Dedifferentiated amniotic fluid mesenchymal stem cell (primary cell): ENCODE data around the gene TSC22D3.

Experiments
- DNase-seq: peaks from one replicate; pipeline ENCODE4 v3.0.0-alpha.2; 2016; ENCODE audit errors: extremely low spot score

TSC22D3 gene

DNA sequence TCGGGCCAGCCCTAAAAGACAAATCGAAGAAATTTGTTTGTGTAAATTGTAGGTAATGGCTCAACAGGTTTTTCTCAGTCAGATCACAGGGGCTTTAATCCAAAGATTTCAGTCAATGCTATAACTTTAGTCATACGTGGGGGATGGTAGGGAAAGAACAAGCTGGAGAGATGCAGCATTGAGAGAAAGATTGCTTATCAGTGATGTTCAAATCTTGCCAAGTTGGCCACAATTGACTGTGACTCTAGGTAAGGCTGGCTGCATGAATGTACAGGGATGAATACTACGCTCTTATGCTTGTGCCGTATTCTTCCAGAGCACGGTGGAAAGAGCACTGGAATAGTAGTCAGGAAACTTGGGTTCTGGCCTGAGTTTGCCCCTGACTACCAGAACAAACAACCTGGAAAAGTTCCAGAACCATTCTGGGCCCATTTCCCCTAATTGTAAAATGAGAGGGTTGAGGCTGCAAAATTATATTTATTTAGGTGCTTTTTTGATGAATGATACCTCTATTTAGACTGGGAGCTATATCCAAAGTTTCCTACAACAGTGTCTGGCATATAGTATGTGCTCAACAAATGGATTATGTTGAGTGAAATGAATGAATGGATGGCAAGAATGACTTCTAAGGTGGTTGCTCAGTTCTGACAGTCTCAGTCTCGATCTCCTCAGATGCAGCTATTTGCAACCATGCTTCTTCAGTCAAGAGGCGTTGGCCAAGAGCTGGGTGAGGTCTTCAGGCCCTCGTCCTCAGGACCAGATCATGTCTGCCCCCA is 44.4 kb downstream of the TSC22D3 start:
- DNase-seq, result no peak

DNA sequence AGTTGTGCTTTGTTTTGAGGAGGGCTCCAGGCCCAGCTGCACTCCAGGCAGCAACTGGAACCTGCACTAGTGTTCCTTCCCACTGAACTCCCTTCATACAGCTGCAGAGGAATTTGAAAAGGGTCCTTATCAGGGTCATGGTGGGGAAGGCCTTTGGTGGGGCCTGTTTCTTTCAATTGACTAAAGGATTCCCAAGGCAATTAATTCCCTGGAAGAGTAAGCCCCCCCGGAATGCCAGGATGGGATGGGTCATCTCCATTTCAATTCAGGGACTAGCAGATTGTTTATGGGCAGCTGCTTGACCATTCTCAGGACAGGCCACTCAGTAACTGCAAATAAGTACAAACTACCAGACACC is 45.3 kb downstream of the TSC22D3 start:
- no peak for DNase-seq

- DNase-seq, result no peak
Observed at GRCh38 chrX:107729558-107730297, 45.9 kb downstream of the TSC22D3 start.

GRCh38 chrX:107728371-107729099 is 47.1 kb downstream of the TSC22D3 start:
- DNase-seq, result no peak

- no peak for DNase-seq
Observed at GRCh38 chrX:107726816-107727534, 48.6 kb downstream of the TSC22D3 start.

DNA sequence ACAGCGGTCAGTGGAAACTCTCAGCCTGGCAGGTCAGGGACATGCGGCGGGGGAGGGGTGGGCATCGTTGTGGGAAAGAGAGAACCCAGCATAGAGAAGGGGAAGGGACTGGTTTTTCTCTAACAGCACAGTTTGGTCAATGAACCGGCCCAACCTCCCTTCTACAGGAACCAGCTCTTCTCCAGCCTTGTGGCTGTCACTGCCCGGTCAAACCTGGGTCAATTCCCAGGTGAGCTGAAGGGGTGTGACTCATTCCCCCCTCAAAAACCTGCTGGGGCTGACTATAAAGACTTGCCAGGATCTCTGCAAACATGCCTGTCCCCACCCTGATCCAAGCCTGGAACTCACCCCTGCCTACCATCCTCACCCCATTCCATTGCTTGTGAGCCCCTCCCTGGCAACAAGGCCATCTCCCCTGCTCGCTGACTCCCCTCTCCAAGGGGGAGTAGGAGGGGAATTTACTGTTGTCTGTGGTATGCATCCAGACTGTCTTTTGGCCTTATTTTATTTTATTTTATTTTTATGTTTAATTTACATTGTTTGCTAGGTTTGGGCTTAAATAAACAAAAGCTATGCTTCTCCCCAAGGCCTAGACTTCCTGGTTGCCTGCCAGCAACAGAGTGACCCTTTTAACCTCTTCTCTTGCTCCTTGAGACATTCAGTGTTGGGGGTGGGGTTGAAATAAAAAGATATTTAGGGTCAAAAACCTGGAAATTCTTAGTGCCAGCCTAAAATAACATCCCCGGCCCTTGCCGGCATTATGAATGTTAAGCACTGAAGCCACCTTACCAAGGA is 49.6 kb downstream of the TSC22D3 start:
- DNase-seq, result no peak

DNA sequence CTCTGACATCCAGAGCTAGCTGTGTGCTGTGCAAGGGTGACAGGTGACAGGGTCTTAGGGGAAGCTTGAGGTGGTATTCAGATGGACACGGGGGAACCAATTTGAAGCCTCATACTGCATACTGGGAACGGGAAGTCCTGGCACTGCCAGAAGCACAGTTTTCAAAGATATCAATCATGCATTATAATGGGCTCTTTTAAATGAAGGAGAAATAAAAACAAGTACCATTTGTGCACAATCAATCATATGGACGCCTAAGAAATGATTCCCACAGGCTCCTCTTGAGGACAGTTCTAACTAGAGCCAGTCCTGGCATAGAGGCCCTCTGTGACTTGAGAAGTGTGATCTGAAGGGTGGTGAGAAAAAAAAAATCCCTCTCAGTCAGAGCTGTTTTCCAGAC is 50.9 kb downstream of the TSC22D3 start:
- no peak for DNase-seq

DNA sequence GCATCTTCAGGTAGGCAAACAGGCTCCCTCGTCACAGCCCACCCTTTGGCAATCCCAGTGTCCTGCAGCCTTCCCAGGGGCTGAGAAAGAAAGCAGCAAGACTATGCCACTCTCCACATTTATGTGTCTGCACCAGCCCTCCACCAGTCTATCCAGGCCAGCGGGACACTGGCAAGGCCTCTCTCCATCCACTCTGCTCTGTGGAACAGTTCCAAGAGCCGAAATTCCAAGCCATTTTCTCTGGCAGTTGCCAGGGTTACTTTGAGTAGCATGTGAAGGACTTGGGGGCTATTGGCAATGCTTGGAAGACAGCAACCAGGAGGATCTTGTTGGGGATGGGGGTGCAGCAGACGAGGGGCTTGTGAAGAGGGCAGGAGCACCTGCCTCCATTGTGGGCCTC is 52.1 kb downstream of the TSC22D3 start:
- DNase-seq, result no peak

DNA sequence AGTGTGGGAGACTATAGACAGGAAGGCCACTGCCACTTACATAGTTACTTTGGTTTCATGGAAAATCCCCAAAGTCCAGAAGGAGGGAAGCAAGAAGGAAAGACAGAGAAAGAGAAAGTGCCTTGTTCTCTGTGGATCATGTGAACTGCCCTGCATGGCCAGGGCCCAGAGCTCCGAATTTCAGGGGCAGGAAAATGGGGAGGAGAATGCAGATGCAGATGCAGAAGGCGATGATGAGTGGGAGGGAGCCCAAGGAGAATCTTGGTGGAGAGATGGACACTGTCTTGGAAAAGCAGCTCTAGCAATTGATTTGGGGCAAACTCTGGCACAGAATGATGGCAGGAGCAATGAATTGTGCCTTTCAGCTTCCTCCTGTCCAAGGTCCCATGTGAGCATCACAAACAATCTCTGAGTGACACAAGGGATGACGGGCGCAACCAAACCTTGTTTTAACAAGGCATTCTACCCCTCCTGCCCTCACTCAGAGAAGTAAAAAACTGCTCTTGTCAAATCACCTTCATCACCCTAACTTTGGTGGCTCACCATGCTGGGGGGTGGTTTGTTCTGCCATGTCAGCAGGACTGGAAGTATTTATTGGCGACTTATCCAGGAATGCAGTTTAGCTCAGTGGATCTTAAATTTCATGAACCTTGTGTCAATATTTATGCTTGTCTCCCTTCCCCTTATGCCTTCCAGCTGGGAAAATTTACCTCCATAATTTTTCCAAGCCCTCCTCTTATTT is 53.5 kb downstream of the TSC22D3 start:
- DNase-seq, result no peak

- DNase-seq, result no peak
Observed at GRCh38 chrX:107721318-107721717, 54.3 kb downstream of the TSC22D3 start.

GRCh38 chrX:107718156-107718621 is 57.4 kb downstream of the TSC22D3 start:
- DNase-seq, result peak; percentile 86

GRCh38 chrX:107716816-107717700 is 58.5 kb downstream of the TSC22D3 start:
- peak; percentile 78 for DNase-seq

DNA sequence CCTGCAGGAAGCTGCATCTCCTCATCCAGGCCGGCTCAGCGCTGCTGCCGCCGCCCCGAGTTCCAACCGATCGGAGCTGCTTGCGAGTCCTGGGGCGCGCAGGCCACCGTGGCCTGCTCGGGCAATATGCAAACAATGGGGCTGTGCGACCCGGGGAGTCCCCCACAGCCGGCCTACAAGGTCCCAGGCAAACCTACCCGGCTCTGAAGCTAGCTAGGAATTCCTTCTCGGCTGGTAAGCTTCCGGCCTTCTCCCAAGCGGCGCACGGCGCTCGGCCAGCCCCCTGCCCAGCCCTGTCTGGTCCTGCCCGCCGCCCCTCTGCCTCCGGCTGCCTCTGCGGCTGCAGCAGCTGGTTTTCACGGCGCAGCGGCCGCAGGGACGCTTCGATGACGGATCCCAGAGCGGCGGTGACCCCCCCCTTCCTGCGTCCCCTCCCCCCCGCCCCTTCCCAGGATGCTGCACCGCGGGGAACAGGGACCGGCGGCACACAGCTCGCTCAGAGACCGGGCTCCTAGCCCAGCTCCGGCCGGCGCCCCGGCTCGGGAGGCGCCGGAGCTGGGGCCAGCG is 59.4 kb downstream of the TSC22D3 start:
- no peak for DNase-seq

DNA sequence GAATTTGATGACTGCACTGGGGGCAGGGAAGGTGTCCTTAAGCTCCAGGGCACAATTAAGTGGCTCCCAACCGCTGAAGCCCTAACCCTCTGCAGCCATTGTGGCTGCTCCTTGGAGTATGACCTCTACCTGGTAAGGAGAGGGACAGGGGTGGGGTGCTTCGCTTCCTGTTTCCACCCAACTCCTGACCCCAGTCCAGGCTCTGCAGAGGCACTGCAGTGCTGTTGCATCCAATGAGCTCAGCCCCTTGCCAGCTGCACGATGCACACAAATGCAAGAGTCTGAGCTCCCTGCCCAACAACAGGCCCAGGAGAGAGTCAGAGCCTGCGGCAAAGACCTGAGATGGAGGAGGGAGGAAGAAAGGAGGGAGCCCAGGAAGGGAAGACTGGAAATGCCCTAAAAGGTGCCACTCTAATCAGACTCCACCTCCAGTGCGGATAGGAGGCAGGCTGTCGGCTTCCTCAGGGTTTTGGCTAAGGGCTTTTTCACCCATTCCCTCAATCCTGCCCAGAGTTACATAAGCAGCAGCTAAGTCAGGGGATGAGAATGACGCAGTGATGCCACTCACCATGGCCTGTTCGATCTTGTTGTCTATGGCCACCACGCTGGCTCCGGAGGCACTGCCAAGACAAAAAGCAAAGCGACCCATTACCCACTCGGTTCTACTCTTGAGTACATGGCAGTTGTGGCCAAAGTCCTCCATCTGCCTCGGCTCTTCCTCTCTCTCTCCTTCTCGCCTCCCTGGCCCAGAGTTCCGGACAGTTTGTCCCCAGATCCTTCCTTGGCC is 60.1 kb downstream of the TSC22D3 start:
- DNase-seq, result no peak

GRCh38 chrX:107714206-107714891 is 61.2 kb downstream of the TSC22D3 start:
- DNase-seq, result no peak

DNA sequence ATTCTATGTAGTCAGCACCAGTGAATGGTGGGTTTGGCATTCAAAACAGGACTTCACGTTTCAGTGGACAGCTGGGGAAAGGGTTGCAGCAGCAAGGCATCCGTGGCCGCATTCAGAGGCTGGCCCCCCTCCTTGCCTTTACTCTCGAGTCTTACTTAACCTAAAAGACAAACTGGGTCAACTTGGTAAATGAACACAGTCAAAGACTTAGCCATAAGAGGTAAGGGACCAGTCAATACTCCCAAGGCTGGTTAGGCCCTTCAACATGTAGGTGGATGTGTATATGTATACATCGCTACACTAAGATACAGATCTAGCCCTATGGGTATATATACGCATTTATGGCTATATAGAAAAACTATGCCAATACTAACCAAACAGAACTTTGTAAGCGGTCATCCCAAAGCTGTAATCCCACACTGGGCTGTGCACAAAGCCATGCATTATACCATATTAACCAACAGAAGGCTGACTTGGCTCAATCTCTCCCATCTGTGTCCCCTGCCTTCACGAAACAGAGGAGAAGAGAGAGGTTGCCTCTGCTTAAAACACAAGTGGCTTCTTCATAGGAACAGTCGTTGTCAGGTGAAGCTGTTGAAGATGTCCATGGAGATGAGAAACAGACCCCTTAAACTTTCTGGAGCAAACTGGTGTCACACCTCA is 61.9 kb downstream of the TSC22D3 start:
- no peak for DNase-seq

- DNase-seq, result no peak
Observed at GRCh38 chrX:107713203-107713542, 62.4 kb downstream of the TSC22D3 start.
